Neural progenitor cell (in vitro differentiated cells): ENCODE results near the gene RREB1. TPM values are rescaled to one million over a fixed set of nuclear protein-coding genes. Genes with fewer than 3 reads are reported as not detected.

Experiments
- DNase-seq: peaks from one replicate; pipeline ENCODE4 v3.0.0-alpha.2; 2016; ENCODE audit warnings: low spot score
- H2AFZ ChIP-seq: fragments of 200-600 bp; sonication (generic); replicated peaks from 2 replicates; pipeline ENCODE4 v1.6.1; 2016; ENCODE audit warnings: antibody characterized with exemption
- H3F3A ChIP-seq: fragments of 200-600 bp; sonication (generic); 2 replicates; pipeline ENCODE4 v1.6.1; 2016; ENCODE audit warnings: antibody characterized with exemption, low read depth
- H3K27ac ChIP-seq: fragments of 200-600 bp; sonication (generic); 2 replicates; pipeline ENCODE4 v1.5.1; 2016; ENCODE audit warnings: mild to moderate bottlenecking
- H3K27me3 ChIP-seq: fragments of 200-600 bp; sonication (generic); 2 replicates; pipeline ENCODE4 v1.6.1; 2016; ENCODE audit warnings: mild to moderate bottlenecking, moderate library complexity
- H3K36me3 ChIP-seq: fragments of 200-600 bp; sonication (generic); 2 replicates; pipeline ENCODE4 v1.5.1; 2016
- H3K4me1 ChIP-seq: fragments of 200-600 bp; sonication (generic); 2 replicates; pipeline ENCODE4 v1.6.1; 2016; ENCODE audit warnings: mixed run types
- H3K4me2 ChIP-seq: fragments of 200-600 bp; sonication (generic); 2 replicates; pipeline ENCODE4 v1.6.1; 2016
- H3K4me3 ChIP-seq: fragments of 200-600 bp; sonication (generic); 2 replicates; pipeline ENCODE4 v1.5.1; 2016
- H3K79me2 ChIP-seq: fragments of 200-600 bp; sonication (generic); 2 replicates; pipeline ENCODE4 v1.6.1; 2016; ENCODE audit warnings: low read depth
- H3K9ac ChIP-seq: fragments of 200-600 bp; sonication (generic); 2 replicates; pipeline ENCODE4 v1.6.1; 2016
- H3K9me3 ChIP-seq: fragments of 200-600 bp; sonication (generic); 2 replicates; pipeline ENCODE4 v1.5.1; 2016; ENCODE audit warnings: low read depth
- H4K20me1 ChIP-seq: fragments of 200-600 bp; sonication (generic); 2 replicates; pipeline ENCODE4 v1.6.1; 2016; ENCODE audit warnings: low read depth
- H3K27ac Mint-ChIP-seq: 3 replicates; pipeline ENCODE4 v1.8.0; 2021; ENCODE audit warnings: mixed read lengths
- H3K27me3 Mint-ChIP-seq: 2 replicates; pipeline ENCODE4 v1.8.0; 2022; ENCODE audit warnings: low read depth, mild to moderate bottlenecking, inconsistent platforms, moderate library complexity, mixed read lengths; ENCODE audit not compliant: insufficient read depth
- H3K36me3 Mint-ChIP-seq: 3 replicates; pipeline ENCODE4 v1.8.0; 2021; ENCODE audit warnings: mixed read lengths
- H3K4me1 Mint-ChIP-seq: 3 replicates; pipeline ENCODE4 v1.8.0; 2021; ENCODE audit warnings: mixed read lengths
- H3K4me3 Mint-ChIP-seq: 3 replicates; pipeline ENCODE4 v1.8.0; 2021; ENCODE audit warnings: mild to moderate bottlenecking, moderate library complexity, mixed read lengths
- H3K9me3 Mint-ChIP-seq: 3 replicates; pipeline ENCODE4 v1.8.0; 2020; ENCODE audit warnings: mixed read lengths
- EZH2 ChIP-seq: fragments of 200-600 bp; sonication (generic); IDR thresholded peaks from 2 replicates; pipeline ENCODE4 v1.6.1; 2017; ENCODE audit warnings: antibody characterized with exemption, mild to moderate bottlenecking, moderate library complexity
- EZH2phosphoT487 ChIP-seq: fragments of 200-600 bp; sonication (generic); IDR thresholded peaks from 2 replicates; pipeline ENCODE4 v1.6.1; 2017; ENCODE audit warnings: antibody characterized with exemption
- total RNA-seq: library from RNA; depleted of rRNA; stranded (reverse); fragments of >200 nt; gene quantifications from 2 replicates; pipeline ENCODE4 v1.2.3, GENCODE V29; 2015; ENCODE audit warnings: low replicate concordance
- TF ChIP-seq, protein P1 (sequence below): fragments of 200-600 bp; sonication (generic); IDR thresholded peaks from 2 replicates; pipeline ENCODE4 v1.5.1; 2017; ENCODE audit warnings: antibody characterized with exemption, mild to moderate bottlenecking

Gene RREB1
- total RNA-seq, 1 donor from 2014 or later, result 12.1 TPM

- peaks cover 17% of the 10 kb centered on the region for H3K36me3 Mint-ChIP-seq
- H3K4me2 ChIP-seq, result no peak overlapping the region
- H3K9me3 Mint-ChIP-seq, result no peaks in the 10 kb centered on the region
Observed at GRCh38 chr6:7200598-7201443, 93.1 kb downstream of the RREB1 start.

GRCh38 chr6:7201444-7201731 lies 93.6 kb downstream of the RREB1 start:
- Histone ChIP-seq H2AFZ (no peak overlapping the region), H3K27ac (no peak overlapping the region), H3K4me2 (no peak overlapping the region), H3K9ac (no peak overlapping the region), H3K4me3 (no peak overlapping the region), H3K4me1 (no peaks in the 10 kb centered on the region), H3F3A (no peaks in the 10 kb centered on the region), H3K36me3 (no peaks in the 10 kb centered on the region), H3K9me3 (no peaks in the 10 kb centered on the region), H3K27me3 (no peaks in the 10 kb centered on the region), H3K79me2 (no peaks in the 10 kb centered on the region), H4K20me1 (no peaks in the 10 kb centered on the region)
- no peak overlapping the region for H3K27ac Mint-ChIP-seq
- peaks cover 17% of the 10 kb centered on the region for H3K36me3 Mint-ChIP-seq
- no peak overlapping the region for H3K4me3 Mint-ChIP-seq
- no peaks in the 10 kb centered on the region for H3K9me3 Mint-ChIP-seq
- H3K27me3 Mint-ChIP-seq, result peaks cover 5% of the 10 kb centered on the region
- H3K4me1 Mint-ChIP-seq, result no peaks in the 10 kb centered on the region
- no peak for DNase-seq
- TF ChIP-seq EZH2phosphoT487 (no peak), EZH2 (no peak)
- TF ChIP-seq, protein P1, sequence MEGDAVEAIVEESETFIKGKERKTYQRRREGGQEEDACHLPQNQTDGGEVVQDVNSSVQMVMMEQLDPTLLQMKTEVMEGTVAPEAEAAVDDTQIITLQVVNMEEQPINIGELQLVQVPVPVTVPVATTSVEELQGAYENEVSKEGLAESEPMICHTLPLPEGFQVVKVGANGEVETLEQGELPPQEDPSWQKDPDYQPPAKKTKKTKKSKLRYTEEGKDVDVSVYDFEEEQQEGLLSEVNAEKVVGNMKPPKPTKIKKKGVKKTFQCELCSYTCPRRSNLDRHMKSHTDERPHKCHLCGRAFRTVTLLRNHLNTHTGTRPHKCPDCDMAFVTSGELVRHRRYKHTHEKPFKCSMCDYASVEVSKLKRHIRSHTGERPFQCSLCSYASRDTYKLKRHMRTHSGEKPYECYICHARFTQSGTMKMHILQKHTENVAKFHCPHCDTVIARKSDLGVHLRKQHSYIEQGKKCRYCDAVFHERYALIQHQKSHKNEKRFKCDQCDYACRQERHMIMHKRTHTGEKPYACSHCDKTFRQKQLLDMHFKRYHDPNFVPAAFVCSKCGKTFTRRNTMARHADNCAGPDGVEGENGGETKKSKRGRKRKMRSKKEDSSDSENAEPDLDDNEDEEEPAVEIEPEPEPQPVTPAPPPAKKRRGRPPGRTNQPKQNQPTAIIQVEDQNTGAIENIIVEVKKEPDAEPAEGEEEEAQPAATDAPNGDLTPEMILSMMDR, result no peak

More at GRCh38 chr6:7200598-7201443, 93.1 kb downstream of the RREB1 start:
- Mint-ChIP-seq H3K27ac (no peak overlapping the region), H3K27me3 (peaks cover 5% of the 10 kb centered on the region), H3K4me3 (no peak overlapping the region), H3K4me1 (peaks cover 4% of the 10 kb centered on the region)
- no peak overlapping the region for H3K27ac ChIP-seq
- no peaks in the 10 kb centered on the region for H3K79me2 ChIP-seq
- H3K36me3 ChIP-seq, result no peaks in the 10 kb centered on the region
- no peak for DNase-seq
- no peak overlapping the region for H2AFZ ChIP-seq
- no peak for TF ChIP-seq EZH2phosphoT487
- no peaks in the 10 kb centered on the region for H3K9me3 ChIP-seq
- no peaks in the 10 kb centered on the region for H4K20me1 ChIP-seq
- H3K27me3 ChIP-seq, result no peaks in the 10 kb centered on the region
- H3F3A ChIP-seq, result no peaks in the 10 kb centered on the region
- no peak overlapping the region for H3K9ac ChIP-seq
- H3K4me3 ChIP-seq, result no peak overlapping the region
- peaks cover 1% of the 10 kb centered on the region for H3K4me1 ChIP-seq

- Histone ChIP-seq H3K9me3 (no peaks in the 10 kb centered on the region), H3K9ac (no peak overlapping the region), H3K4me2 (no peak overlapping the region), H3K27ac (no peak overlapping the region), H3K27me3 (no peaks in the 10 kb centered on the region), H3K4me3 (no peak overlapping the region), H4K20me1 (no peaks in the 10 kb centered on the region), H3K79me2 (no peaks in the 10 kb centered on the region), H3F3A (no peaks in the 10 kb centered on the region), H3K4me1 (no peaks in the 10 kb centered on the region), H2AFZ (no peak overlapping the region), H3K36me3 (no peaks in the 10 kb centered on the region)
- TF ChIP-seq EZH2 (no peak), EZH2phosphoT487 (no peak)
- TF ChIP-seq, protein P1, result no peak
- peaks cover 7% of the 10 kb centered on the region for H3K27me3 Mint-ChIP-seq
- no peak overlapping the region for H3K4me3 Mint-ChIP-seq
- H3K27ac Mint-ChIP-seq, result no peak overlapping the region
- H3K4me1 Mint-ChIP-seq, result no peaks in the 10 kb centered on the region
- H3K36me3 Mint-ChIP-seq, result peaks cover 17% of the 10 kb centered on the region
- DNase-seq, result no peak
- no peaks in the 10 kb centered on the region for H3K9me3 Mint-ChIP-seq
Observed at GRCh38 chr6:7201732-7202541, 94.2 kb downstream of the RREB1 start.
